Endothelial cell of umbilical vein (primary cell): ENCODE data around the gene DYNC1H1. TPM values are rescaled to one million over a fixed set of nuclear protein-coding genes. Genes with fewer than 3 reads are reported as not detected.
A peak's percentile ranks its signal among the peaks of the same experiment; 100 is the strongest.

Experiments
- BruUV-seq: library from RNA; stranded (reverse); fragments of 400-500 nt; replicated peaks from 2 replicates; lab custom pipeline; 2021; lab: Mats Ljungman, UMichigan
- CTCF ChIA-PET: fragments of 300-600, 350-600 bp; sonication (Branson Sonifier 250); formaldehyde crosslinking; loops from one replicate; lab custom pipeline; 2021; ENCODE audit warnings: antibody characterized with exemption, inconsistent platforms; lab: Charles Lee
- POLR2A ChIA-PET: fragments of 300-600, 350-600 bp; sonication (Branson Sonifier 250); formaldehyde crosslinking; loops from one replicate; lab custom pipeline; 2021; ENCODE audit warnings: antibody characterized with exemption, inconsistent platforms; lab: Charles Lee
- DNase-seq: peaks from one replicate; pipeline ENCODE4 v3.0.0-alpha.2; 2011; ENCODE audit warnings: low read depth, low spot score
- FAIRE-seq: peaks from 2 replicates; lab custom pipeline; 2011; peaks lifted over from hg19 to GRCh38; lab: Jason Lieb, UNC
- H2AFZ ChIP-seq: 2 replicates; pipeline ENCODE4 v1.6.0; 2012; ENCODE audit warnings: low read depth, low read length, control low read depth, inconsistent platforms
- H3K27ac ChIP-seq: 2 replicates; pipeline ENCODE4 v1.5.1; 2011; ENCODE audit warnings: low read depth, mild to moderate bottlenecking, control low read depth, low read length, moderate library complexity; ENCODE audit not compliant: insufficient read depth
- H3K27me3 ChIP-seq, 2 experiments: 2 replicates each; pipeline versions ENCODE4 v1.6.0 to v1.6.1; 2011; ENCODE audit warnings: low read length in 2 of 2, mixed read lengths in 1 of 2; ENCODE audit not compliant: control insufficient read depth in 2 of 2, insufficient read depth in 2 of 2
- H3K36me3 ChIP-seq, 2 experiments: 2 replicates in 1 of 2; 3 replicates in 1 of 2; pipeline ENCODE4 v1.5.1; 2011; ENCODE audit warnings: low read length in 2 of 2, mild to moderate bottlenecking in 1 of 2, moderate library complexity in 1 of 2; ENCODE audit not compliant: control insufficient read depth in 2 of 2, insufficient read depth in 2 of 2; ENCODE audit errors: extremely low read depth in 1 of 2
- H3K4me1 ChIP-seq: 3 replicates; pipeline ENCODE4 v1.5.1; 2011; ENCODE audit warnings: mild to moderate bottlenecking, low read length; ENCODE audit not compliant: control insufficient read depth, insufficient read depth; ENCODE audit errors: extremely low read depth
- H3K4me2 ChIP-seq: 2 replicates; pipeline ENCODE4 v1.6.1; 2011; ENCODE audit warnings: low read length, control low read depth, mixed read lengths; ENCODE audit not compliant: insufficient read depth
- H3K4me3 ChIP-seq, 3 experiments: fragments of 200-600 bp in 1 of 3; sonication (generic), shearing (Covaris generic) in 1 of 3; replicated peaks in 1 of 3; 2 replicates each; pipeline ENCODE4 v1.5.1; 2011 to 2016; ENCODE audit warnings: control low read depth in 3 of 3, low read length in 3 of 3, mild to moderate bottlenecking in 2 of 3, inconsistent platforms in 1 of 3, low read depth in 1 of 3, moderate library complexity in 1 of 3; ENCODE audit not compliant: insufficient read depth in 1 of 3
- H3K79me2 ChIP-seq: 2 replicates; pipeline ENCODE4 v1.6.0; 2012; ENCODE audit warnings: low read length, inconsistent platforms; ENCODE audit not compliant: control insufficient read depth, insufficient read depth
- H3K9ac ChIP-seq: replicated peaks from 2 replicates; pipeline ENCODE3; 2011; ENCODE audit warnings: low read length, control low read depth; ENCODE audit not compliant: insufficient read depth; ENCODE audit errors: extremely low read depth
- H3K9me1 ChIP-seq: replicated peaks from 3 replicates; pipeline ENCODE4 v1.6.0; 2011; ENCODE audit warnings: mild to moderate bottlenecking, low read length; ENCODE audit not compliant: control insufficient read depth, insufficient read depth; ENCODE audit errors: extremely low read depth
- H3K9me3 ChIP-seq: replicated peaks from 2 replicates; pipeline ENCODE4 v1.5.1; 2012; ENCODE audit warnings: low read length, inconsistent platforms; ENCODE audit not compliant: control insufficient read depth, insufficient read depth
- H4K20me1 ChIP-seq: replicated peaks from 2 replicates; pipeline ENCODE3; 2011; ENCODE audit warnings: mild to moderate bottlenecking, low read length; ENCODE audit not compliant: control insufficient read depth, insufficient read depth; ENCODE audit errors: extremely low read depth
- GATA2 ChIP-seq: IDR thresholded peaks from 2 replicates; pipeline ENCODE4 v1.7.0; 2011; ENCODE audit warnings: low read depth, mild to moderate bottlenecking, moderate library complexity, mixed read lengths, low read length; ENCODE audit not compliant: insufficient read length, insufficient read depth
- JUN ChIP-seq: IDR thresholded peaks from 2 replicates; pipeline ENCODE4 v1.6.1; 2011; ENCODE audit warnings: borderline replicate concordance, low read depth; ENCODE audit not compliant: insufficient read length, insufficient read depth
- MAX ChIP-seq: IDR thresholded peaks from 2 replicates; pipeline ENCODE4 v1.6.1; 2011; ENCODE audit not compliant: insufficient read depth, insufficient read length
- POLR2A ChIP-seq: IDR thresholded peaks from 2 replicates; pipeline ENCODE4 v1.6.1; 2012; ENCODE audit warnings: low read depth, mild to moderate bottlenecking, control low read depth, low read length
- POLR2AphosphoS5 ChIP-seq: IDR thresholded peaks from 2 replicates; pipeline ENCODE4 v1.6.1; 2012; ENCODE audit warnings: low read depth, mild to moderate bottlenecking, control low read depth, low read length, moderate library complexity; ENCODE audit not compliant: insufficient read depth
- dilution Hi-C: fragments of 300-500 bp; cut with MboI; formaldehyde crosslinking; loops from one replicate; pipeline ENCODE4 v1.15.0; 2019; ENCODE audit warnings: low sequenced_read_pairs; ENCODE audit not compliant: extremely low pct_ligation_motif_present
- intact Hi-C: fragments of 100-400 bp; cut with micrococcal nuclease; formaldehyde crosslinking; loops from one replicate; pipeline ENCODE4 v1.10.0; 2022
- polyA plus RNA-seq, 4 experiments: library from polyadenylated mRNA; depleted of rRNA in 3 of 4; stranded (reverse) in 3 of 4; unstranded in 1 of 4; fragments of >200 nt; gene quantifications; 2 replicates each; pipeline versions ENCODE4 v1.2.1 to v1.2.3, GENCODE V29; 2011 to 2012; ENCODE audit warnings: missing spikeins in 1 of 4
- total RNA-seq: library from RNA; stranded (reverse); gene quantifications from 2 replicates; pipeline ENCODE4 v1.2.3, GENCODE V29; 2021

The DYNC1H1 gene
- total and polyA plus RNA-seq, 2 donors (not counting 3 experiments of a cell fraction or from before 2014, with no cell fraction given): 254 to 648 TPM

GRCh38 chr14:102066041-102066451 lies 101.7 kb downstream of the DYNC1H1 start:
- dilution Hi-C loops: no loop called here

GRCh38 chr14:102071283-102071998 lies 107.1 kb downstream of the DYNC1H1 start:
- no peak for DNase-seq
- BruUV-seq: no TSS peak

More at GRCh38 chr14:102066041-102066451, 101.7 kb downstream of the DYNC1H1 start:
- Histone ChIP-seq H3K27me3 (no peaks in the 10 kb centered on the region), H3K4me2 (no peak overlapping the region), H4K20me1 (no peaks in the 10 kb centered on the region), H3K9me1 (no peaks in the 10 kb centered on the region), H2AFZ (no peak overlapping the region), H3K9ac (no peak overlapping the region), H3K36me3 (no peaks in the 10 kb centered on the region), H3K9me3 (no peaks in the 10 kb centered on the region), H3K4me1 (no peaks in the 10 kb centered on the region), H3K79me2 (no peaks in the 10 kb centered on the region), H3K27ac (no peak overlapping the region), H3K4me3 (no peak overlapping the region)
- no TSS peak for BruUV-seq
- CTCF ChIA-PET: interaction anchor here (1.8 kb wide), 1 partner anchor 30 kb away, joined by 15 read pairs; no protein-coding TSS in a partner anchor
- POLR2A ChIA-PET: no interaction called here
- no peak for FAIRE-seq
- no peak for DNase-seq
- TF ChIP-seq POLR2A (no peak), GATA2 (no peak), MAX (no peak)
- intact Hi-C loops: no loop called here

More at GRCh38 chr14:102071283-102071998, 107.1 kb downstream of the DYNC1H1 start:
- H3K27me3 ChIP-seq: no peaks in the 10 kb centered on the region
- ChIA-PET CTCF (interaction anchor here (0.8 kb wide), 1 partner anchor 25 kb away, joined by 6 read pairs; no protein-coding TSS in a partner anchor), POLR2A (no interaction called here)
- H3K27ac ChIP-seq: peak overlapping the region; percentile 8
- no peaks in the 10 kb centered on the region for H3K9me1 ChIP-seq
- TF ChIP-seq JUN (peak; percentile 42), POLR2AphosphoS5 (no peak)
- peak overlapping the region; percentile 8 for H3K4me2 ChIP-seq
- dilution Hi-C loops: no loop called here
- peaks cover 8% of the 10 kb centered on the region for H3K4me1 ChIP-seq
- H3K36me3 ChIP-seq: no peaks in the 10 kb centered on the region
- H3K9me3 ChIP-seq: no peaks in the 10 kb centered on the region
- H3K79me2 ChIP-seq: no peaks in the 10 kb centered on the region
- no peak overlapping the region for H3K4me3 ChIP-seq
- no peaks in the 10 kb centered on the region for H4K20me1 ChIP-seq
- peak; percentile 72 for FAIRE-seq
- no peak overlapping the region for H3K9ac ChIP-seq
- no peak overlapping the region for H2AFZ ChIP-seq
- intact Hi-C loops: loop anchor here (2.0 kb wide), 1 partner anchor 15 kb away; the partner anchor contains the start of gene HSP90AA1
